Activated CD4-positive, alpha-beta memory T cell treated with anti-CD3 and anti-CD28 coated beads, Interleukin-2, amount 10 ng/mL, durations not matched to agents 7 days and 5 days (primary cell): ENCODE results near the gene MPP3. TPM values are rescaled to one million over a fixed set of nuclear protein-coding genes. Genes with fewer than 3 reads are reported as not detected.

Experiments
- CTCF ChIA-PET: fragments of 350-600 bp; sonication (Branson Sonifier 250); formaldehyde crosslinking; loops from one replicate; lab custom pipeline; 2021; ENCODE audit warnings: antibody characterized with exemption, inconsistent platforms; lab: Charles Lee
- POLR2A ChIA-PET: fragments of 350-600 bp; sonication (Branson Sonifier 250); formaldehyde crosslinking; loops from one replicate; lab custom pipeline; 2021; ENCODE audit warnings: antibody characterized with exemption; lab: Charles Lee
- DNase-seq: peaks from one replicate; pipeline ENCODE4 v3.0.0-alpha.2; 2020
- H3K27ac Mint-ChIP-seq: one replicate; pipeline ENCODE4 v1.8.0; 2021; ENCODE audit warnings: mild to moderate bottlenecking, mixed read lengths
- H3K27me3 Mint-ChIP-seq: one replicate; pipeline ENCODE4 v1.8.0; 2021; ENCODE audit warnings: mixed read lengths
- H3K36me3 Mint-ChIP-seq: one replicate; pipeline ENCODE4 v1.8.0; 2021; ENCODE audit warnings: low read depth, mixed read lengths
- H3K4me1 Mint-ChIP-seq: one replicate; pipeline ENCODE4 v1.8.0; 2021; ENCODE audit warnings: mixed read lengths
- H3K4me3 Mint-ChIP-seq: one replicate; pipeline ENCODE4 v1.8.0; 2021; ENCODE audit warnings: mild to moderate bottlenecking, mixed read lengths
- H3K9me3 Mint-ChIP-seq: one replicate; pipeline ENCODE4 v1.8.0; 2021; ENCODE audit warnings: mixed read lengths
- total RNA-seq, 2 experiments: library from RNA; stranded (reverse); gene quantifications; one replicate each; pipeline ENCODE4 v1.2.3, GENCODE V29; 2021

Gene MPP3
- total RNA-seq, 2 experiments from 2014 or later, result not detected

GRCh38 chr17:43769426-43769825 lies 63.5 kb downstream of the MPP3 start:
- Mint-ChIP-seq H3K36me3 (no peaks in the 10 kb centered on the region), H3K27ac (no peak overlapping the region), H3K9me3 (no peaks in the 10 kb centered on the region), H3K27me3 (peaks cover 4% of the 10 kb centered on the region), H3K4me3 (no peak overlapping the region), H3K4me1 (no peaks in the 10 kb centered on the region)
- DNase-seq, result no peak
- CTCF ChIA-PET, result interaction anchor here (1.0 to 1.2 kb wide), 2 partner anchors 74 to 85 kb away, joined by 3 read pairs; no protein-coding TSS in a partner anchor
- POLR2A ChIA-PET, result no interaction called here

DNA sequence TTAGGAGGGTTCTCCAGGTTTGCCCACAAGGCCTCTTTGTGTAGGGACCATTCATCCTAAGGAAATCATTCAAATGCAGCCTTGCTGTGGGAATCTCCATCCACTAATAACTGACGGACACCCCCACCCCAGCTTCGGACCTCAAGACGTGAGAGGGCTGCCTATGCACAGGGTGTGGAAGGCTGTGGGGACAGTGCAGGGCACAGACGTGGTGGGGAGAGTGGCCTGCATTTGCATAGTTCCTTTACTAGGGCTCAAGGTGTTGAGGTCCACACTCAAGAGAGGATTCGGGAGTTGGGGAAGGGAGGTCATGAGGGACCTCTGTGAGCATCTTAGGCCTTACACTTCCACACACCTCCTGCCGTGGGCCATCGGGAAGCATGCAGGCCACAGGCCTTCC lies 64.0 kb downstream of the MPP3 start:
- Mint-ChIP-seq H3K9me3 (no peaks in the 10 kb centered on the region), H3K4me3 (no peak overlapping the region), H3K36me3 (no peaks in the 10 kb centered on the region), H3K27ac (no peak overlapping the region), H3K27me3 (peaks cover 4% of the 10 kb centered on the region), H3K4me1 (no peaks in the 10 kb centered on the region)
- POLR2A ChIA-PET, result no interaction called here
- CTCF ChIA-PET, result interaction anchor here (1.0 to 1.2 kb wide), 2 partner anchors 74 to 84 kb away, joined by 3 read pairs; no protein-coding TSS in a partner anchor
- DNase-seq, result no peak

- ChIA-PET POLR2A (no interaction called here), CTCF (interaction anchor here (1.0 to 13.8 kb wide), 4 partner anchors 15 to 192 kb away, joined by 3 to 365 read pairs (median 19); no protein-coding TSS in a partner anchor)
- Mint-ChIP-seq H3K27me3 (peaks cover 8% of the 10 kb centered on the region), H3K36me3 (no peaks in the 10 kb centered on the region), H3K4me3 (no peak overlapping the region), H3K4me1 (no peaks in the 10 kb centered on the region), H3K27ac (no peak overlapping the region), H3K9me3 (no peaks in the 10 kb centered on the region)
- DNase-seq, result no peak
Observed at GRCh38 chr17:43768382-43768781, 64.6 kb downstream of the MPP3 start.

GRCh38 chr17:43767713-43768059 lies 65.3 kb downstream of the MPP3 start:
- H3K36me3 Mint-ChIP-seq, result no peaks in the 10 kb centered on the region
- peaks cover 8% of the 10 kb centered on the region for H3K27me3 Mint-ChIP-seq
- CTCF ChIA-PET, result interaction anchor here (0.6 to 13.8 kb wide), 15 partner anchors 8 to 1837 kb away, joined by 3 to 365 read pairs (median 4); partner anchors contain the start of genes DUSP3 and ODAD4
- no peak overlapping the region for H3K27ac Mint-ChIP-seq
- no peak overlapping the region for H3K4me3 Mint-ChIP-seq
- no peaks in the 10 kb centered on the region for H3K9me3 Mint-ChIP-seq
- DNase-seq, result no peak
- no peaks in the 10 kb centered on the region for H3K4me1 Mint-ChIP-seq
- POLR2A ChIA-PET, result no interaction called here

DNA sequence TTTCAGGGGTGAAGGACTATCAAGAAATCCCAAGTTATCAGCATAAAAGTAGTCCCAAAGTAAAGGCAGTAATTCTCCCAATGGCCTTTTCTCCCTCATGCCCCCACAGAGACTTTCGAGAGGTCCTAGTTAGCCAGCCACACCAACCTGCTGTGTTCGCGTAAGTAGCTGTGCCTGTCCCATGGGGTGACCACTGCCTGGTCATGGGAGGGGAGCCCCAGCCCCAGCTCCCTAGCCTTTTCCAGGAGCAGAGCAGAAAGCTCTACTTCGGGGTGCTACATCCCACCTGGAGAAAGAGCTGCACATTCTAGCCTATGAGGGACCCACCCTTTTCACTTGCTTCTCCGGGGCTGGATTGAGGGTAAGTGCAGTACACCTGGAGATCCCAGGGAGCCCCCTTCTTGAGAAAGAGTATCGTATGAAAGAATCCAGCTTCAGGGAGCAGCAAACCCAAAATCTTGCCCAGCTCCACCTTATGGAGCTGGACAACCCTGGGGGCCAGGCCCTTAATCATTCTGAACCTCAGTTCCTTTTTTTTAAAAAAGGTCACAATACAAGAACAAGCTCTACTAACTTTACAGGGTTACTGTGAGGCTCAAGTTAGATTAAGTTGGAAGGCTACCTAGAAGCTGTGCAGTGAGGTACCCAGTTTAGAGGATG lies 65.8 kb downstream of the MPP3 start:
- no peak overlapping the region for H3K27ac Mint-ChIP-seq
- no peak overlapping the region for H3K4me3 Mint-ChIP-seq
- H3K9me3 Mint-ChIP-seq, result no peaks in the 10 kb centered on the region
- ChIA-PET POLR2A (no interaction called here), CTCF (interaction anchor here (0.6 to 13.8 kb wide), 20 partner anchors 8 to 1837 kb away, joined by 3 to 365 read pairs (median 4); partner anchors contain the start of genes CFAP97D1, DHX8, DUSP3 and ODAD4)
- peaks cover 8% of the 10 kb centered on the region for H3K27me3 Mint-ChIP-seq
- H3K4me1 Mint-ChIP-seq, result no peaks in the 10 kb centered on the region
- no peak for DNase-seq
- H3K36me3 Mint-ChIP-seq, result no peaks in the 10 kb centered on the region

DNA sequence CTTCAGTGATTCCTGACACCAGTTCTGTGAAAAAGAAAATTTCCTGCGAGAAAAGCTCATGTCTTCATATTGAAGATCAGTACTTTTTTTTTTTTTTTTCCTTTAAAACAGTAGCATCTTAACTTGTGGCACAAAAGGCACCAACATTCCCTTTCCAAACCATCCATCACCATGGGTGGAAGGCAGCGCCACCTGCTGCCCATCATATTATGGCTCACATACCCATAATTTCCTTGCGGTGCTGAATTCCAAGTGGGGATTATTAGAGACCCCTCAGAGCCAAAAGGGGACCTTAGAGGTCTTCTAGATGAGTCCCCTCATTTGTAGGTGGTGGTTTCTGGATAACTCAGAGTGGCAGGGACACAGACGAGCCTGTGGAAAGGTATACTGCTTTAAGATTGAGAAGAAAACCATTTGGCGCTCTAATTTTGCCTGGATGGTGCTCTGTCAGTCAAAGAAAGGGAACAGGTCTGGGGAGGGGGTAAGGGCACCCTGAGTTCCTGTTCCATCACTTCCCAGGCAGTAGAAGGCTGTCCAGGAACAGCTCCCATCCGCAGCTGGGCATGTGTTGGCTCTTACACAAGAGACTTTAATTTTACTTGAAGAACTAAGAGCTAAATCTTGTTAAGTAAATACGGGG lies 66.4 kb downstream of the MPP3 start:
- Mint-ChIP-seq H3K4me1 (no peaks in the 10 kb centered on the region), H3K9me3 (no peaks in the 10 kb centered on the region), H3K36me3 (no peaks in the 10 kb centered on the region), H3K4me3 (no peak overlapping the region), H3K27ac (no peak overlapping the region), H3K27me3 (peaks cover 8% of the 10 kb centered on the region)
- ChIA-PET POLR2A (interaction anchor here (1.2 kb wide), 1 partner anchor 13 kb away, joined by 3 read pairs; no protein-coding TSS in a partner anchor), CTCF (interaction anchor here (0.6 to 13.8 kb wide), 32 partner anchors 9 to 282 kb away, joined by 3 to 365 read pairs (median 4); partner anchors contain the start of genes CFAP97D1, DHX8 and DUSP3)
- peak; percentile 52 for DNase-seq

DNA sequence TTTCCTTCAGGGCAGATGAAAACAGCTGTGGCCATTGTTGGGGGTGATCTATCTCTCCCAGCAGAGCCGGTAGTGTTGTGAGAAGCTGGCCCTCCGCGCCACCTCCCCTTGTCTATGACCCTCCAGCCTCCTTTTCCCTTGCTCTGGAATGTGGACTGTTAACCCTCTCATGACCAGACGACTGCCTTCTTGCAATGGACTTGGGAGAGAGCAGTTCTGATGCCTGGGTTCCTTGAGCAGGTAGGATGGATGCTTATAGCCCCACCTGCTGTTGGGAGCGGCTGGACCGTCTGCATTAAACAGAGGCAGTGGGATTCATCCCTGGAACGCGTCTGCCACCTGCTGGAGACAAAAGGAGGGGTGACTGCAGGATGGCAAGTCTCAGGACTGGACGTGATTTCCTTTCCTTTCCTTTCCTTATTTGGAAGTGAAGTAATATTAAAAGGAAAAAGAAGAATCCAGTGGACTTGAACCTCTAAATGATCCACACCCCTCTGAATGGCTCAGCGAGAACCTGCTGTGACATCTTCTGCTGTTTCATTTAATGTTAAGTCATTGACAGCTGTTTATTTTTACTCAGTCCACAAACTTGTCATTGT lies 72.6 kb downstream of the MPP3 start:
- DNase-seq, result peak; percentile 92
- Mint-ChIP-seq H3K9me3 (no peaks in the 10 kb centered on the region), H3K27me3 (peaks cover 32% of the 10 kb centered on the region), H3K27ac (no peak overlapping the region), H3K4me3 (no peak overlapping the region), H3K4me1 (peaks cover 1% of the 10 kb centered on the region), H3K36me3 (no peaks in the 10 kb centered on the region)
- POLR2A ChIA-PET, result interaction anchor here (1.2 to 2.1 kb wide), 2 partner anchors 59 to 66 kb away, joined by 4 to 11 read pairs; no protein-coding TSS in a partner anchor
- CTCF ChIA-PET, result interaction anchor here (0.6 to 13.8 kb wide), 11 partner anchors 13 to 186 kb away, joined by 3 to 365 read pairs (median 5); no protein-coding TSS in a partner anchor

- POLR2A ChIA-PET, result interaction anchor here (1.2 to 2.1 kb wide), 2 partner anchors 59 to 65 kb away, joined by 4 to 11 read pairs; no protein-coding TSS in a partner anchor
- peaks cover 1% of the 10 kb centered on the region for H3K4me1 Mint-ChIP-seq
- H3K4me3 Mint-ChIP-seq, result no peak overlapping the region
- H3K27me3 Mint-ChIP-seq, result peaks cover 30% of the 10 kb centered on the region
- DNase-seq, result no peak
- H3K9me3 Mint-ChIP-seq, result no peaks in the 10 kb centered on the region
- H3K27ac Mint-ChIP-seq, result no peak overlapping the region
- CTCF ChIA-PET, result interaction anchor here (1.1 to 13.8 kb wide), 8 partner anchors 14 to 185 kb away, joined by 3 to 365 read pairs (median 7); no protein-coding TSS in a partner anchor
- H3K36me3 Mint-ChIP-seq, result no peaks in the 10 kb centered on the region
Observed at GRCh38 chr17:43759836-43760235, 73.1 kb downstream of the MPP3 start.

DNA sequence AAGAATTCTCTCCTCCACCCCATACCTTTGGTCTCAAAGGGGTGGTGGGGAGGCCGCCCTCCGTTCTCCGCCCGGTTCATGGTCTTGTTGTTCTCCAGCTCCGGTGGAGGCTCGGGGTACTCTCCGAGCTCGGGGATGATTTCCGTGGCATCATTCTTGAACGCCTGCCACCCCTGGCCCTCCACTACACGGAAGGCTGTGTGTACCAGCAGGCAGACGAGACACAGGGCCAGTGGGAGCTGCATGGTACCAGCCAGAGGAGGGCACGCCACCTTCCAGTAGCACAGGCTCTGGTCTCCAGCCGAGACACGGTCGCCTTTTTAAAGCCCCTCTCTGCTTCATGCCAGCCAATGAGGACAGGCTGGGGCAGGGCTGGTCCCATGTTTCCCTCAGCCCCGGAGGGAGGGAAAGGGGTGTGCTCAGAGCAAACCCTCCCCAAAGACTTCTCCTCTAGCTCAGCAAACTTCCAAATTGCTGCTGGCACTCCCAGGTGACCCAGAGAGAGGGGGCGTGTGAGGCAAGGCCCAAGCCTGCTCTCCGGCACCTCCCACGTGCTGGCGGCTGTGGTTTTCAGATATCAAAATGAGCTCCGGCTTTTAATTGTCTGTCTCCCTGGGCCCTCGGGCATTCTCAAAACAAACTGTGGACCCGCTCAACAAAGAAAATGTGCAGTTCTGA lies 74.3 kb downstream of the MPP3 start, which contains the start of gene SOST:
Gene SOST, minus strand, starts transcription at position 295 of the 678 bp plus-strand sequence. Its CDS starts 50 bp downstream, at position 245.
- Mint-ChIP-seq H3K9me3 (no peaks in the 10 kb centered on the region), H3K4me3 (no peak within 1 kb of the TSS), H3K27me3 (peaks cover 36% of the 10 kb centered on the region), H3K4me1 (peaks cover 12% of the 10 kb centered on the region), H3K27ac (no peak within 1 kb of the TSS), H3K36me3 (no peaks in the 10 kb centered on the region)
- no peak for DNase-seq
- CTCF ChIA-PET, result interaction anchor here (0.7 to 13.8 kb wide), 3 partner anchors 52 to 69 kb away, joined by 3 to 365 read pairs (median 3); no protein-coding TSS in a partner anchor
- POLR2A ChIA-PET, result interaction anchor here (0.7 kb wide), 1 partner anchor 58 kb away, joined by 3 read pairs; no protein-coding TSS in a partner anchor

DNA sequence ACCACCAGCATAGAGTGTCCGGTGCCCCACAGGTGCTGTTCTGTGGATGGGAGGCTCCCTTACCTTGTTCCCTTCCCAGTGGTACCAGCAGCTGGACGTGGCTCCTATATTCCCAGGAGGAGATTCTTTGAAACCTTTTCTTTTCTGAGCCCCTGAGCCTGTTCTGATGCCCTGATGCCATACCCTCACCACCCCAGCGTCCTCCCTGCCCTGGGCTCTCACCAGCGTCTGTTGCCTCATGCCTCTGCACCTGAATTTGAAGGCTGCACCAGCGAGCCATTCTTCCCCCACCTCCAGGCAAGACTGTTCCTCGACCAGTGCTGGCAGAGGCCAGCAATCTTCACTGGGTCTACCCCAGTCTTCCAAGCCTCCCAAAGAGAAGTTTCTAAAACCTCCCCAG lies 74.9 kb downstream of the MPP3 start:
- POLR2A ChIA-PET, result interaction anchor here (1.1 kb wide), 1 partner anchor 64 kb away, joined by 4 read pairs; no protein-coding TSS in a partner anchor
- H3K9me3 Mint-ChIP-seq, result no peaks in the 10 kb centered on the region
- H3K36me3 Mint-ChIP-seq, result no peaks in the 10 kb centered on the region
- H3K4me3 Mint-ChIP-seq, result no peak overlapping the region
- H3K27ac Mint-ChIP-seq, result no peak overlapping the region
- peaks cover 18% of the 10 kb centered on the region for H3K4me1 Mint-ChIP-seq
- CTCF ChIA-PET, result interaction anchor here (0.7 to 13.8 kb wide), 2 partner anchors 61 to 68 kb away, joined by 3 to 365 read pairs; no protein-coding TSS in a partner anchor
- DNase-seq, result no peak
- peaks cover 39% of the 10 kb centered on the region for H3K27me3 Mint-ChIP-seq

DNA sequence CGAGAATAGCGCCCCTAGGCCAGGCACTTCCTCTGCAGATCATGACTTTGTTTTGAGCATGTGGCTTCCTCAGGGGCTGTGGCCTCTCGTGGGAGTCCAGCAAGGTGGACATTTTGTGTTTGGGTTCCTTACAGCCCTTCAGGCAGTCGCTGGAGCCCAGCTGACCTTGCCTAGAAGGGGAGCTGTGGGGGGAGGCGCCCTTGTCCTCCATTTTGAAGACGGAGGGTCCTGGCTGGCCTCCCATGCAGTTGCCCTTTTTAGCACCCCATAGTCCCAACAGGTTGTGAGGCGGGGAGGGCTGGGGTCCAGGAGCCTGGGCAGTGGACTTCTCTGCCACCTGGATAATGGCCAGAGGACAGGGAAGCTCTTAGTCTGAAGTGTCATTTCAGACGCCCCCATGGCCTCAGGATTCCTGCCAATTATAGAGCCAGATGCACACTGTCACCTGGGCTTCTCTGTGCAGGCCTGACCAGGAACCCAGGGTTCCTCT lies 75.7 kb downstream of the MPP3 start:
- Mint-ChIP-seq H3K9me3 (no peaks in the 10 kb centered on the region), H3K4me1 (peaks cover 24% of the 10 kb centered on the region), H3K27ac (no peak overlapping the region), H3K27me3 (peaks cover 46% of the 10 kb centered on the region), H3K36me3 (no peaks in the 10 kb centered on the region), H3K4me3 (no peak overlapping the region)
- CTCF ChIA-PET, result interaction anchor here (1.3 to 13.8 kb wide), 3 partner anchors 9 to 180 kb away, joined by 4 to 365 read pairs (median 14); no protein-coding TSS in a partner anchor
- DNase-seq, result no peak
- POLR2A ChIA-PET, result interaction anchor here (1.1 kb wide), 1 partner anchor 63 kb away, joined by 4 read pairs; no protein-coding TSS in a partner anchor
